H9 (cell line): ENCODE measurements around the gene CLIC3. TPM values are rescaled to one million over a fixed set of nuclear protein-coding genes. Genes with fewer than 3 reads are reported as not detected.

ENCODE experiments used
- DNase-seq: peaks from one replicate; pipeline ENCODE4 v3.0.0-alpha.2; 2017
- H2AFZ ChIP-seq: one replicate; pipeline ENCODE4 v1.6.1; 2013; ENCODE audit warnings: mild to moderate bottlenecking, low read length, control low read depth, moderate library complexity
- H2AK5ac ChIP-seq: 2 replicates; pipeline ENCODE4 v1.6.1; 2013; ENCODE audit warnings: low read length, control low read depth, mixed read lengths; ENCODE audit not compliant: insufficient read length
- H2BK120ac ChIP-seq: one replicate; pipeline ENCODE4 v1.6.1; 2013; ENCODE audit warnings: low read depth, mild to moderate bottlenecking, low read length, control low read depth, inconsistent platforms; ENCODE audit not compliant: poor library complexity, severe bottlenecking
- H2BK12ac ChIP-seq: 2 replicates; pipeline ENCODE4 v1.6.1; 2013; ENCODE audit warnings: low read length, control low read depth, mixed read lengths, low read depth; ENCODE audit not compliant: insufficient read length
- H2BK15ac ChIP-seq: 2 replicates; pipeline ENCODE4 v1.6.1; 2013; ENCODE audit warnings: low read depth, low read length, control low read depth
- H2BK20ac ChIP-seq: one replicate; pipeline ENCODE4 v1.6.1; 2013; ENCODE audit warnings: low read depth, mild to moderate bottlenecking, low read length, control low read depth, inconsistent platforms; ENCODE audit not compliant: poor library complexity, severe bottlenecking
- H2BK5ac ChIP-seq: 2 replicates; pipeline ENCODE4 v1.6.1; 2013; ENCODE audit warnings: low read length, control low read depth, mixed read lengths; ENCODE audit not compliant: insufficient read length
- H3K14ac ChIP-seq: 2 replicates; pipeline ENCODE4 v1.6.1; 2013; ENCODE audit warnings: low read length, control low read depth; ENCODE audit not compliant: insufficient read depth
- H3K18ac ChIP-seq: 2 replicates; pipeline ENCODE4 v1.6.1; 2013; ENCODE audit warnings: low read depth, mild to moderate bottlenecking, mixed read lengths, low read length, control low read depth; ENCODE audit not compliant: insufficient read length
- H3K23ac ChIP-seq: 2 replicates; pipeline ENCODE4 v1.6.1; 2013; ENCODE audit warnings: low read length, control low read depth, mixed read lengths, low read depth; ENCODE audit not compliant: insufficient read length
- H3K23me2 ChIP-seq: 2 replicates; pipeline ENCODE4 v1.6.1; 2013; ENCODE audit warnings: low read depth, mild to moderate bottlenecking, mixed read lengths, low read length, control low read depth; ENCODE audit not compliant: insufficient read length, poor library complexity, severe bottlenecking
- H3K27ac ChIP-seq: 2 replicates; pipeline ENCODE4 v1.5.1; 2013; ENCODE audit warnings: low read length, control low read depth, mixed read lengths, low read depth; ENCODE audit not compliant: insufficient read length
- H3K27me3 ChIP-seq: 2 replicates; pipeline ENCODE4 v1.6.1; 2013; ENCODE audit warnings: low read length, control low read depth, inconsistent platforms; ENCODE audit not compliant: insufficient read depth
- H3K4ac ChIP-seq: 2 replicates; pipeline ENCODE4 v1.6.1; 2013; ENCODE audit warnings: low read depth, mild to moderate bottlenecking, control low read depth, inconsistent platforms, low read length, moderate library complexity
- H3K4me1 ChIP-seq: 2 replicates; pipeline ENCODE4 v1.6.1; 2013; ENCODE audit warnings: low read length, control low read depth, inconsistent platforms; ENCODE audit not compliant: insufficient read depth
- H3K4me2 ChIP-seq: 2 replicates; pipeline ENCODE4 v1.6.1; 2013; ENCODE audit warnings: low read length, control low read depth, mixed read lengths; ENCODE audit not compliant: insufficient read length, insufficient read depth
- H3K56ac ChIP-seq: 2 replicates; pipeline ENCODE4 v1.6.1; 2013; ENCODE audit warnings: low read depth, mild to moderate bottlenecking, mixed read lengths, low read length, control low read depth; ENCODE audit not compliant: insufficient read length
- H3K79me1 ChIP-seq: 2 replicates; pipeline ENCODE4 v1.6.1; 2013; ENCODE audit warnings: low read depth, mild to moderate bottlenecking, moderate library complexity, low read length, control low read depth, inconsistent platforms; ENCODE audit not compliant: insufficient read depth, poor library complexity, severe bottlenecking
- H3K79me2 ChIP-seq: 2 replicates; pipeline ENCODE4 v1.6.1; 2013; ENCODE audit warnings: low read length, control low read depth, inconsistent platforms; ENCODE audit not compliant: insufficient read depth
- H3K9ac ChIP-seq: 2 replicates; pipeline ENCODE4 v1.6.1; 2013; ENCODE audit warnings: low read length, control low read depth, mixed read lengths; ENCODE audit not compliant: insufficient read length; ENCODE audit errors: extremely low read depth
- H3K9me3 ChIP-seq: one replicate; pipeline ENCODE4 v1.6.1; 2013; ENCODE audit warnings: low read depth, low read length, inconsistent platforms; ENCODE audit not compliant: control insufficient read depth
- H3T11ph ChIP-seq: one replicate; pipeline ENCODE4 v1.6.1; 2013; ENCODE audit warnings: mild to moderate bottlenecking, low read length, control low read depth, inconsistent platforms
- H4K20me1 ChIP-seq: one replicate; pipeline ENCODE4 v1.6.1; 2013; ENCODE audit not compliant: control insufficient read depth, insufficient read length, insufficient read depth
- H4K5ac ChIP-seq: 2 replicates; pipeline ENCODE4 v1.6.1; 2013; ENCODE audit warnings: low read depth, mild to moderate bottlenecking, mixed read lengths, low read length, control low read depth; ENCODE audit not compliant: insufficient read length
- H4K8ac ChIP-seq: replicated peaks from 2 replicates; pipeline ENCODE4 v1.6.1; 2013; ENCODE audit warnings: low read length, control low read depth, mixed read lengths, low read depth; ENCODE audit not compliant: insufficient read length
- H4K91ac ChIP-seq: 2 replicates; pipeline ENCODE4 v1.6.1; 2013; ENCODE audit warnings: low read depth, mild to moderate bottlenecking, moderate library complexity, mixed read lengths, low read length, control low read depth; ENCODE audit not compliant: insufficient read length
- H3K27ac Mint-ChIP-seq, 3 experiments: 2 replicates in 2 of 3; 3 replicates in 1 of 3; pipeline ENCODE4 v1.8.0; 2020 to 2021; ENCODE audit warnings: mixed read lengths in 3 of 3, mild to moderate bottlenecking in 1 of 3, moderate library complexity in 1 of 3
- H3K27me3 Mint-ChIP-seq: 2 replicates; pipeline ENCODE4 v1.8.0; 2021; ENCODE audit warnings: low read depth, mild to moderate bottlenecking, moderate library complexity, mixed read lengths
- H3K36me3 Mint-ChIP-seq, 3 experiments: 2 replicates in 2 of 3; 3 replicates in 1 of 3; pipeline ENCODE4 v1.8.0; 2020 to 2021; ENCODE audit warnings: low read depth in 3 of 3, mixed read lengths in 3 of 3; ENCODE audit not compliant: insufficient read depth in 1 of 3
- H3K4me1 Mint-ChIP-seq, 2 experiments: 2 replicates each; pipeline ENCODE4 v1.8.0; 2020; ENCODE audit warnings: mixed read lengths in 2 of 2
- H3K4me3 Mint-ChIP-seq, 2 experiments: 2 replicates in 1 of 2; 3 replicates in 1 of 2; pipeline ENCODE4 v1.8.0; 2020 to 2021; ENCODE audit warnings: mild to moderate bottlenecking in 2 of 2, mixed read lengths in 2 of 2, moderate library complexity in 1 of 2
- H3K9me3 Mint-ChIP-seq, 2 experiments: 2 replicates in 1 of 2; 3 replicates in 1 of 2; pipeline ENCODE4 v1.8.0; 2020; ENCODE audit warnings: mild to moderate bottlenecking in 2 of 2, mixed read lengths in 2 of 2, moderate library complexity in 1 of 2
- CTCF ChIP-seq: fragments of 200-600 bp; sonication (generic); conservative IDR thresholded peaks from 3 replicates; pipeline ENCODE4 v1.8.0; 2021; ENCODE audit warnings: antibody characterized with exemption, mild to moderate bottlenecking
- WGBS: extraction: QIAGEN DNeasy Blood & Tissue Kit; methylation state at CpG from one replicate; pipeline ENCODE4 v1.1.7; 2013; ENCODE audit warnings: missing lambda C conversion rate, low lambda C conversion rate, mixed read lengths; ENCODE audit not compliant: insufficient read length; ENCODE audit errors: extremely low coverage; 5-methylcytosine and 5-hydroxymethylcytosine counted together
- total RNA-seq: library from RNA; stranded (reverse); gene quantifications from 2 replicates; pipeline ENCODE4 v1.2.1, GENCODE V29; 2021

Gene CLIC3
- total RNA-seq, 1 experiment from 2014 or later, result 0.31 TPM

DNA sequence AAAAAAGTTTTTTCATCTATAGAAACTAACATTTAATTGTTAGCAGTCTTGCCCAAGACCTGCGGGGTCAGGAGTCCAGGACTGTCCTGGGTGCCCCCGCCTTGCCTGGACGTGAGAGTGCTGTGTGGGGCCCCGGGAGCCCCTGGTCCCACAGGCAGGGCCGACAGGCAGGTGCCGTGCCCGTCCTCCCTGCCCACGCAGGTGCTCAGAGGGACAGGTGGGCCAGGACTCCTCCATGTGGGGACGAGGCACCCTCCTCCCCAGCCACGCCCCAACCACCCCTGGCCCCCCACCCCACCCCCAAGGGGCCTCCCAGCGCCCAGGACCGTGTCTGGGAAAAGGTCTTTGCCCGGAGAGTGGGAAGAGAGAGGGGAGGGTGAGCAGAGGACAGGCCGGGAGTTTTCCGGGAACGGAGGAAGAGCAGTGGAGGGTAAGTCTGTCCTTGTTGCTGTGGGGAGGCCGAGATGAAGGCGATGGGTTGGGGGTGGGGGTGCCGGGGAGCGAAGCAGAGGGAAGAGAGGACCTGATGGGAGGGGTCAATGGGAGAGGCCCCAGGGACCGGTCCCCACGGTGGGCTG is 47.0 kb downstream of the CLIC3 start:
- Mint-ChIP-seq H3K27me3 (no peaks in the 10 kb centered on the region), H3K36me3 (no peaks in the 10 kb centered on the region), H3K27ac (no peak overlapping the region), H3K4me1 (peaks cover 10 to 18% of the 10 kb centered on the region in 2 experiments), H3K9me3 (no peaks in the 10 kb centered on the region), H3K4me3 (peak overlapping the region; percentile 74 to 87)
- H3K79me2 ChIP-seq, result no peaks in the 10 kb centered on the region
- no peak overlapping the region for H3K27ac ChIP-seq
- H4K20me1 ChIP-seq, result no peaks in the 10 kb centered on the region
- H3K79me1 ChIP-seq, result no peaks in the 10 kb centered on the region
- no peak overlapping the region for H3K18ac ChIP-seq
- H2BK20ac ChIP-seq, result no peak overlapping the region
- H3K4me2 ChIP-seq, result peak overlapping the region; percentile 55
- no peak overlapping the region for H3K23ac ChIP-seq
- H4K8ac ChIP-seq, result no peak overlapping the region
- no peak overlapping the region for H2BK5ac ChIP-seq
- no peak overlapping the region for H2BK12ac ChIP-seq
- no peak for DNase-seq
- no peak overlapping the region; the same call in 1 of the 2 replicates for H3K14ac ChIP-seq
- H3K9ac ChIP-seq, result no peak overlapping the region
- no peak overlapping the region for H4K5ac ChIP-seq
- H4K91ac ChIP-seq, result no peak overlapping the region
- no peaks in the 10 kb centered on the region for H3K4me1 ChIP-seq
- H2BK15ac ChIP-seq, result no peak overlapping the region
- no peak for TF ChIP-seq CTCF
- H2BK120ac ChIP-seq, result no peak overlapping the region
- no peaks in the 10 kb centered on the region for H3K9me3 ChIP-seq
- H3K23me2 ChIP-seq, result peaks cover 5% of the 10 kb centered on the region
- H2AK5ac ChIP-seq, result no peak overlapping the region
- no CpG with 5 or more reads among the region's 22 CpGs for WGBS
- H3K27me3 ChIP-seq, result no peaks in the 10 kb centered on the region
- no peak overlapping the region for H3K4ac ChIP-seq
- no peak overlapping the region for H2AFZ ChIP-seq
- no peak overlapping the region for H3T11ph ChIP-seq
- no peak overlapping the region for H3K56ac ChIP-seq
